NK-92 (cell line): Measurements from ENCODE around the gene WDR82.

Source experiments
- DNase-seq: peaks from one replicate; lab custom pipeline; 2025; ENCODE audit not compliant: unreplicated experiment; lab: John Stamatoyannopoulos, UW

The WDR82 gene, protein sequence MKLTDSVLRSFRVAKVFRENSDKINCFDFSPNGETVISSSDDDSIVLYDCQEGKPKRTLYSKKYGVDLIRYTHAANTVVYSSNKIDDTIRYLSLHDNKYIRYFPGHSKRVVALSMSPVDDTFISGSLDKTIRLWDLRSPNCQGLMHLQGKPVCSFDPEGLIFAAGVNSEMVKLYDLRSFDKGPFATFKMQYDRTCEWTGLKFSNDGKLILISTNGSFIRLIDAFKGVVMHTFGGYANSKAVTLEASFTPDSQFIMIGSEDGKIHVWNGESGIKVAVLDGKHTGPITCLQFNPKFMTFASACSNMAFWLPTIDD

DNA sequence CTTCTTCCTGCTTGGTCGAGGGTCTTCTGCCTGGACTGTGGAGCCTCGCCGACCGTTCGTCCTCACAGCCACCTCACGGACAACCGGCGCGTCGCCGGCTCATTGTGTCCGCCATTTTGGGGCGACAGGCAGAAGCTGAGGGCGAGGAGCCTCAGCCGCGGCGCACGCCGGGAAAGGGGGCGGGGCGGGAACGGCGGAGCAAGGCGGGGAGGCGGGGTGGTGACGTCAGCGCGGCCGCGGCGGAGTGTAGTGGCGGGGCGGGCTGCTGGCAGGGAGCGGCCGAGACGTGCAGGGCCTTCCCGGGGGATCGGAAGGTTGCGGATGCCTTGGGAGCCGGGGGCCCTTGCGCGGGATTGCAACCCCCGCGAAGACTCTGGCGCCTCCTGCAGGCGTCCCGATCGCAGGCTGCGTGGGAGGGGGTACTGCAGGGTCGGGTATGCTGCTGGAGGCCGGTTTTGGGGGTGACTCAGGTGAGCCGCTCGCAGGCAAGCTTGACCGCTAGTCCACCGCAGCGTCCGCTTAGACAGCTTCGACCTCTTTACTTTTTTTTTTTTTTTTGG lies at the start of gene WDR82:
WDR82 (minus strand) TSS at position 140 of the 560 bp plus-strand sequence. CDS start 288 bp downstream, outside the sequence.
- peak; percentile 56 for DNase-seq

DNA sequence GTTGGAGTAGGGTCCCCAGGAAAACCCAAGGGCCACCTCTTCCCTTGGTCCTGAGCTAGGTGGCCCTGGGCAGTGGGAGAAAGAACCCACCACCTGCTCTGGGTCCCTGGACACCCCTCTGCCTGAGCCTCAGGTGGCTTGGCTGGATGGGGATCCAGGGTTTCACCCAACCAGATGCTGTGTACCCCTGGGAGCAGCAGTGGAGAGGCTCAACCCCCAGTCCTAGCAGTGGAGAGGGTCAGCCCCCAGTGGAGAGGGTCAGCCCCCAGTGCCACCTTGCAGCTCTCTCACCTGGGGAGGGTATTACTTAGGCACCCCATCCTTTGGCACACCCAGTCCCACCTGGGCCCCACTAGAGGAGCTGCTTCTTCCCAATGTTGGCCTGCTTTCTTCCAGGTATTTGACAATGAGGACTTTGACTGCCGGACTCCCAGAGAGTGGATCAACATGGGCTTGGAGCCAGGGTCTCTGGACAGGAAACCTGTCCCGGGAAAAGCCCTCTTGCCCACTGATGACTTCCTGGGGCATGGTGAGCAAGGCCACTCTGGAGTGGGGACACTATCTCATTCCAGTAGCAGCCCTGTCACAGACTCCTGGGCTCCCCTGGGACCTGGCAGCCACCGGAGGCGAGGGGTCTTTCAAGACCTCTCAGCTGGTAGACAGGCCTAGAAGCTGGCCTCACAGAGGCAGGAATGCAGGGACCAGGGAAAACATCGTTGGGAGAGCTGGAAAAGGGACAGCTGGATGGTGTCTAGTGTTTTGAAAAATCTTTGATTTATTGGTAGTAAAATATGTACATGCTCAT lies 49.2 kb upstream of the WDR82 start:
- DNase-seq = no peak

DNA sequence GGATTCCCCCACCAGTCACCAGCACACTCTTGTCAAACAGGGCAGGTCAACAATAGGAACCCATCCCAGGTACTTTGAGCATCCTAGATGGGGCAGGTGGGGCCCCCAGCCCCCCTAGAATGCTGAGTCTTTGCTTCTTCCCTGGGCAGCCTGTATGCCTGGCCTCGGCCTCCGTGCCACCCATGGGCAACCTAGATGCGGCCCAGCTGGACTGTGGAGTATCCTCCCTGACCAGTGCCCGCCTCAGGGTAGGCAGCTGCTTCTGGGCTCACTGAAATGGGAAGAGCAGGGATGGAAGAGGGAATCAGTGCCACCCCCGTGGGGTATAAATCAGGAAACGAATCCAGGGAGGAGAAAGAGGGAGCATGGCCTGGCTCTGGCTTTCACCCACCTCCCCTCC lies 48.5 kb upstream of the WDR82 start:
- DNase-seq = no peak

DNA sequence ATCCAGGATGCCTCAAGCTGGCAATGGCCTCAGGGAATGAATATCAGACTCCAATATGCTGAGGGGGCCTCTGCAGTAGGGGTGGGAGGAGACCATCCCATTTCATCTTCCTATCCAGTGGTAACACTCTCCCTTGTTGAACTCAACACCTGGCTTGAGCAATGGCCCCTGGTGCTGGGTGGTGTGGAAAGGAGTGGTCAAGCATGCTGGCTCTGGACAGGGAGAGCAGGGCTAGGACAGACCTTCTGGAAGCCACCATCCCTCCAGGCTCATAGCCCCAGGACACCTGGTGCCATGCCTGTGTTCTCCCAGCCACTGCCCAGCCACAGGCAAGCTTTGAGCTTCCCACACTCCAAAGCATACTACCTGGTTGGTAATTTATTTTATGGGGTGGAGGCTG lies 47.2 kb upstream of the WDR82 start:
- DNase-seq = no peak

DNA sequence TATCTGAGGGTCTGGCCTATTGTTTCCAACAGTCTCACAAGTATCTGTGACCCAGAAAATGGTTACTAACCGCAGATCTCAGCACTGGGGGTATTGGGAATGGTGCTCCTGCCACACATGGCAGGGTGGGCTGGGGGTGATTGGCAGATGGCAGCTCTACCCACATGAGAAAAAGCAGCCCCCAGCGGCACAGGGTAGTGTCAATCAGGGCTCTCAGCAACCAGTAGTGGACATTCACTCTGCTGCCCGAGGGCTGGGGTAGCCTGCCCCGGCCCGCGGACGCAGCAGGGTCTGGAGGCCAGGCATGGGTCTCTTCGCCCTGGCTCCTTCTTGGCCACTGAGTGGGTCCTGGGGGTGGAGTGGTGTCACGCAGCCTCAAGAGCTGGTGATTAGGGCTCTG lies 46.2 kb upstream of the WDR82 start:
- DNase-seq = no peak

DNA sequence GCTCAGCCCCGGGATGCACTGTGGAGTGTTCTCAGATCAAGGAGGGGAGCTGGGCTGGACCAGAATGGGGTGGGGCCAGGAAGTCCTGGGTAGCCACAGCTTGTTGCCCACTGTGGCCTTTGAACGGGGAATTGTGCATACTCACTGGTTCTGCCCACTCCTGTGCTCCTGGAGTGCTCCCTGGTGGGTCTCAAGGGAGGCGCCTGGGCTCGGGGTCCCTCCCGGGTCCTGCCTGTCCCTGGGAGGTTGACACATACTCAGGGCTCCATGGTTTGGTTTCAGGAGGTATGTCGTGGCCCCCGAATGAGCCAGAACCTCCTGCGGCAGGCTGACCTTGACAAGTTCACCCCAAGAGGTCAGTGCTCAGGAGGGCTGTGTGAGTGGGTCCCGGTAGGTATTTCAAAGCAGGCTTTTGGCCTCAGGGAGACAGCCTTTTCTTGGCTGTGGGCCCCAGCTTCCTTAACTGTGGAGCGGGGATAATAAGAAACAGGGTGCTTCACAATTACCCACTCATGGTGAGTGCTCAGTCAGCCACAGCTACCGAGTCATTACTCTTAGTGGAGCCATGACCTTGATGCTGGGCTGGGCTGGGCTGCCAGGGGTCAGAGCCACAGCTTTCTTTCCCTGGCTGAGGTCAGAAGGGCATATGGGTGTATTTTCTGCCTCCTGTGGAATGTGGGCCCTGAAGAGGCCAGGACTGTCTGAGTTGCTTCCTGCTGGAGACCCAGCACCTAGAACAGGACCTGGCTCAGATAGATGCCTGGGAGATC lies 45.3 kb upstream of the WDR82 start:
- no peak for DNase-seq

DNA sequence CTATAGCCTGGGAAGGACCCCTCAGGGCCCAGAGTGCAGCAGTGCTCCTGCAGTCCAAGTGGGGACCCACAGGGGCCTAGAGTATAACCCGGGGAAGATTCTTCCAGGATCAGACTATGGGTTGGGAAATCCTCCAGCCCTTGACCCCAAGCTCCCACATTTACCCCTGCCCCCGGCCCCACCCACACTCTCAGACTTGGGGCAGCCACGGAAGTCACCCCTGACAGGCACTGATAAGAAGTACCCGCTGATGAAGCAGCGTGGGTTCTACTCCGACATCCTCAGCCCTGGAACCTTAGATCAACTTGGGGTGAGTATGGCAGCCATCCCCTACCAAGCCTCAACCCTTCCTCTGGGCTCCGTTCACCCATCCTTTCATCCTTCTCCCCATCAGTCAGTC lies 44.0 kb upstream of the WDR82 start:
- no peak for DNase-seq

DNA sequence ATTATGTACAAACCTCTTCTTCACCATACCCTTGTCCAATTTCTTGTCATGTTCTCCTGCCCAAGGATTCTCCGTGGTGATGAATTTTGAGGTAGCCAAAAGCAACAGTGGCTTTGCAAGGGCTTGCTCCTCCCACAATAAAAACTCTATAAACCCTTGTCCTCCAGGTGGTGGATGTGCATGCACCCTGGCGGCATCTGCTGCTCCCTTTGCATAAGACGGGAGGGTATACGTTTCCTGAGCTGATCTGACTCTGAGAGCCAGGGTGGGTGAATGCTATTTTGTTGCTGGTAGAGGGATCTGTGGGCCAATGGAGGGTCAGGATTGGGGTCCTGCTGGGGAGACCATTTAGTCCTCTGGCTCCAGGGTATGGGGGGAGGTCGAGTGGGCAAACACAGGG lies 43.0 kb upstream of the WDR82 start:
- DNase-seq = no peak

DNA sequence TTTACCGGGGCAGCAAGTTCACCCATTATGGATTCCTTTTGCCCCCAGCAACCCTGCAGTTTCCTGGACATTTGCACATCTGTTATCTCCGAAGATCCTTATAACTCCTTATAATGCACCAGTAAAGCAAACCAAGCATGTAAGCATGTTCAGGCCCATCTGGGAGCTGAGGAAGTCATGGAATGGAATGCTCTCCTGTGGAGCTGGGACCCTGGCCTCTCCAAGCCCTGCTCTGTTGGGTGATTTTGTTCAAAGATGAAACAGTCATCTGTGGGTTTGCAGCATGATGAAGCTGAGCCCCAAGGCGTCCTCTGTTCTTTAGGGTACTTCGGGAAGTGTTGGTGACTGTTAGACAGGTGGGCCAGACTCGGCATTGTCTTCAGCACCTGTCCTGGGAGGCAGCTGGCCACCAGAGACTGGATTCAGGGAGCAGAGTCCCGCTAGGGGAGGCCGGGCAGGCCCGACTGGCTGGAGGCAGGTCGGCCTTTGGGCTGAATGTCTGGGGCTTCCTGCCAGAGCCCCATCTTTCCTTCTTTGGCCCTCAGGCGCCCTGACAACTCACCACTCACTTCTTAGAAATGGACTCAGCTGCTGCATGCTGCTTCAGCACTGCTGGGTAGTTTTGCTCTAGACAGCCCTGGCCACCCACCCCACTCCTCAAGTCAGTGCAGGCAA lies 41.6 kb upstream of the WDR82 start:
- DNase-seq = no peak

DNA sequence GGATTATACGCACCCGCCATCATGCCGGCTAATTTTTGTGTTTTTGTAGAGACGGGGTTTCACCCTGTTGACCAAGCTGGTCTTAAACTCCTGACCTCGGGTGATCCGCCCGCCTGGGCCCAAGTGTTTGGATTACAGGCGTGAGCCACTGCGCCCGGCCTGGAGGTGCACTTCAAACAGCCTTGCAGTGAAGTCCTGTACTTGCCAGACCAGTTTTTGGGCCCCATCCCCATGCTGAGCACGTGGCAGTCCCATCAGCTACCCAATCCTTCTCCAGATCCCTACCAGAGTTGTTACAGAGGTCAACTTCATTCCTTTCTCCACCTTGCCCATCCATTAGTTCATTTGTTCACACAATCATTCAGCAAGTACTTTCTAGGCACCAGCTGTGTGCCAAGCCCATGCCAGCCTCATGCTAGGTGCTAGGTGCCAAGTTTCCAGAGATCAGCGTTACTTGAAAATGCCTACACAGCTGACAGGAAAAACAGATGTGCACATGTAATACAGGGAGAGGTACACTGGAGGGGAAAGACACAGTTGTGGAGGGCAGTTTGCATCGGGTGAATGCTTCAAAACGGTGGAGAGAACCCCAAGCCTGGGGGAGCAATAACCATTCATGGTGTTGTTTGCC lies 39.9 kb upstream of the WDR82 start:
- no peak for DNase-seq

DNA sequence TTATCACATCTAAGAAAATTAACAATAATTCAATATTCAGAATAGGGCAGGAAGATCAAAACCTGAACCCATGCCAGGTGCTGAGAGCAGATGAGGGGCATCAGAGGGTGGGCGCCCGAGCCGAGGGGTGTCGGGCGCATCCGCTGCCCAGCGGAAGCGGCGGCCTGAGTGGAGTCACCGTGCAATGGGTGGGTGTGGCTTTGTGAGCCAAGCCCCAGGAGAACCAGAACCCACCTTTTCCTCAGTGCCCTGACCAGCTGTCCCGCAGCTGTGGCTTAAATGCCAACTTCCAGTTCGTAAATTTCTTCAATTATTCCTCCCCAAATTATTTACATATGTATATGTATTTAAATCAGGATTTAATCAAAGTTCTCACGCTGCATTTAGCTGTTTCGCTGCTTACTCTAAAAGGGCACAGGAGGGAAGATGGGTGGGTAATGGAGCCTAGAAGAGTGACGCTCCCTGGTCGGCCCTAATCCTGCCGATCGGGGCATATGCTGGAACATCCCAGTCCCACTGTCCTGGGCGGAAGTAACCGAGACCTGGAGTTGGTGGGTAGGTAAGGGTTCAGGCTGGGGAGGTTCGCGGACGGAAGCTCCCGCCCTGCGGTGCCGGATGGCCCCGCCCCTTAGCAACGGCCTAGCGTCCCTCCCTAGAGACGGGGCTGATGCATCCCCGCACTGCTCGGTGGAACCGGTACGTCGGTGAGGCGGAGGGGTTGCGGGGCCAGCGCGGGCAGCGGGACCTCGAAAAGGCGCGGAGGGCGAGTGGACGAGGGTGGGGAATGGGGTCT lies 39.0 kb upstream of the WDR82 start:
- DNase-seq = no peak

DNA sequence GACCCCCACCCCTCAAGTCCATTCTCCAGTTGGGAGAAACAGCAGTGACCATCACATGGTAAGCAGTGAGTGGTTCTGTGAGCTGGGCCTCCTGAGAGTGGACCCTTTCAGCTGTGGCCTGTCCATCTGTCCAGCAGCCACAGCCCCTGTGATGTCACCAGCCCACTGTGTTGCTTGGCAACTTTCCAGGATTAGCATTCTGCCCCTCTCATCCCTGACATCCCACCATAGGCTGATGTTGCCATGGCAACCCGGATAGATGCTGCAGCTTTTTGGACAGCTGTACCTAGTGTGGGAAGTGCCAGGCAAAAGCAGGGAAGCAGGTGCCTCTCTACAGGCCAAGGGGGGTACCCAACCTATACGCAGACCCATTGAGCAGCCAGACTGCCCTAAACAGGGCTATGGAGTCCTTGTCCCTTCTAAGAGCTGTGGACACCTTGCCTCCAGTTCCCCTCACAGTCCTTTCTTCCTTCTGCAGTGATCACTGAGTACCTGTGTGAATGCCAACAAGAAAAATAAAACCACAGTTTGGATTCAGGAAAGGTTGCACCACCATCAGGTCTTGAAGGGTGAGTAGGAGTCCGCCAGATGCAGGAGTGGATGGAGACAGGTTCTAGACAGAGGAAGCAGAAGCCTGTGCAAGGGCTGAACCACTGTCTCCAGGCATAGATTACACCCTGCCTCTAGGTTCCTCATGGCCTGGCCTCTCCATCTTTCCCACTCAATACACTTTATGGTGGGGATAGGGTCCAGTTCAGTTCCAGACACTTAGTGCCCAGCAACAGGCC lies 37.7 kb upstream of the WDR82 start, which contains the start of gene DNAH1:
DNAH1 (plus strand) TSS at position 343 of the 788 bp plus-strand sequence. CDS start 6,124 bp downstream, outside the sequence.
- no peak for DNase-seq

DNA sequence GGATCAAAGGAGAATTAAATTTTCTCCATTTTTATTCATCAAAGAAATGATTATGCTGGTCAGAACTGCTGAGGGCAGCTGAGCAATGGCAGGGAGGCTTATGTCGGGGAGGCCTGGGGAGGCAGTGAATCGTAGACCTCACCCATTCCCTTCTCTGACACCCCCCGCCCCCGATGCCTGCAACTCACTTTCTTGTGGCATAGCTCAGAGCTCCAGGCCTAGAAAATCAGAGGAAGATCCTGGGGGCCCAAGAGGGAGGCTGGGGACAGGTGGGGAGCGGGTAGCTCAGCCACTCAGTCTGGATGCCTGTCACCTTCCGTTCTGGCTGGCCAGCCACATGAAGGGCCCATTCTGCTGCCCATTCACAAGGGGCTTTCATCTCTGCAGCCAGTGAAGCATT lies 36.6 kb upstream of the WDR82 start:
- DNase-seq = no peak

DNA sequence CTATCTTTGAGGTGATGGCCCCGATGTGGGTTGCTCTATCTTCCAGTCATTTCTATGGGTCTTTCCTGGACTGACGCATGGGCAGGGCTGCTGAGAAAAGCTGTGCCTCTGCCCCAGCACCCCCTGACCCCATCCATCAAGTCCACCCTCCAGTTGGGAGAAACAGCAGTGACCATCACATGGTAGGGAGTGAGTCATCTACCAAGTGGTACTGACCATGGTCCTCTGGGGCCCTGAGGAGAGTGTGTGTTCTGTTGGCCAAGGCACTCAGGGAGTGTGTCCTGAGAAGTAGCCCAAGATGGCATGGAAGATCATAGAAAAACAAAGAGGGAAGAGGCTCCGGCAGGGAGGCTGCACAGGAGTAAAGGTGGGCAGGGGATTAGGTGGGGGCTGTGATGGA lies 36.0 kb upstream of the WDR82 start:
- no peak for DNase-seq

DNA sequence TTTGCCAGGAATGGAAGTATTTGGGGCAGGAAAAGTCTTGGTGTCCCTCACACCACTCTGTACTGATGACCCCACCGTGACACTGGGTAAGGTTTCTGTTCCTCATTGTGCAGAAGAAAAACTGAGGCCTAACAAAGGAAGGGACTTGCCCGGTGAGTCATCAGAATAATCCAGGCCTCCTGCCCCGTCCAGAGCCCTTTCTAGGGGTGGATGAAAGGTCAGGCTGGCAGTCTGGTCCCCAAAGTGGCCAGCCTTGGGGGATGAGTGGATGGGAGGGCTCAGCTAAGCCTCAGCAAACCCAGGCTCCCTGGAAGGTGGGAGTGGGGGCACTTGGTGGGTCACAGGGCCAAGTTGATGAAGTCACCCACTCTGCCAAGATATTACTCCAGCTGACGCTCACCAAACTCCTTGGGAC lies 35.3 kb upstream of the WDR82 start:
- no peak for DNase-seq

DNA sequence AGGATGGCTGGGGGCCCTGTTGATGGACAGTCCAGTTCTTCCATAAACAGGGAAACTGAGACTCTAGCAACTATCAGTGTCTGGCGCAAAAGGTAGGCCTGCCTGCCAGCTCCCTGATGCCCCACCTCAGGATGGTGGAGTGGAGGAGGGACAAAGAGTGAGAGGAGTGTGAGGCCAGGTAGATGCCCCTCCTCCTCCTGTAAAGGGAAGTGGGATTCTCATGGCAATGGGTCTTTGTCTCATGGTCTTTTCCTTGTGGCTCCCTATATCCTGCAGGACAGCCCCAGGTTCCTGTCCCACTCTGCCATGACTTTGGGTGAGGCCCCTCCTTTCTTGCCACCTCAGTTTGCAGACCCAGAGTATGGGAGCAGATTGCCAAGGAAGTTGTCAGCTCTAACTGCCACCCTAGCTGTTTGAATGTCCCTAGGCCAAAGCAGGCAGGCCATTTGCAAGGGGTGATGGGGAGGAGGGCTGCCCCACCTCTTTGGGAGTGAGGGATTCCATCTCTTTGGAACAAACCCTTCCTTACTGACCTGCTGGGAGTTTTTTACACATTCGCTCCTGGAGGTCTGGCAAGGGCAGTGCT lies 34.8 kb upstream of the WDR82 start:
- no peak for DNase-seq

DNA sequence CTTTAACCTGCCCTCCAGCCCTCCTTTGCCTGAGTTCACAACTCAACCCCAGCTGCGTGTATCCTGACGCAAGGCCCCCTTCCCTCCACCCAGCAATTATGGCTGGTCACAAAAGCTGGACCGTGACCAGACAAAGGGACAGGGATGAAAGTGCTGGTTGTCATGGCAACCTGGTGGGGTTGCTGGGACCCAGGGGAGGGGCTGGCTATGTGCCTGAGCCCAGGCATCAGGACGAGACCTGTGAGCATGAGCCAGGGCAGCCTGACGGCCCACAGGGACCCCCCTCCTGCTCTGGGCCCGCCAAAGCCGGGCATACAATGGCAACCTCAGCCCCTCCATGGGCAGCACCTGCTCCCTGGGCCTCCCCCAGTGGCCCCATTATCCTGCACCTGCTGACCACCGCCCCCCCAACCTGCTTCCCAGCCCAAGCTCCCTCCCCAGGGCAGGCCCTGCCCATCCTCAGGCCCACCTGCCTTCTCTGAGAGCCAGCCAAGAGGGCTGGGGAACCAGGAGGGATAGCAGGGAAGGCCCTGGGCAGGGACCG lies 33.2 kb upstream of the WDR82 start:
- no peak for DNase-seq
